ENCODE measurements around the gene LMTK2. TPM values are rescaled to one million over a fixed set of nuclear protein-coding genes. Genes with fewer than 3 reads are reported as not detected.

LMTK2 gene
- total and polyA plus RNA-seq, 2 experiments from 2014 or later, result 6.1 to 30.8 TPM

GRCh38 chr7:98232799-98233198 is 126.1 kb downstream of the LMTK2 start:
- H3K4me2 ChIP-seq, result no peak overlapping the region
- H3K36me3 Mint-ChIP-seq (ENCODE audit: low read depth), result no peaks in the 10 kb centered on the region

More at GRCh38 chr7:98232799-98233198, 126.1 kb downstream of the LMTK2 start:
- H3K4me3 Mint-ChIP-seq, result no peak overlapping the region
- no peak overlapping the region for H2AFZ ChIP-seq
- no peak overlapping the region for H3K4me3 ChIP-seq
- no peaks in the 10 kb centered on the region for H3K4me1 ChIP-seq (ENCODE audit: insufficient read depth)
- no peak overlapping the region for H3K27ac Mint-ChIP-seq
- peaks cover 9% of the 10 kb centered on the region for H3K27me3 Mint-ChIP-seq (ENCODE audit: insufficient read depth, low read depth, poor library complexity)
- DNase-seq (ENCODE audit: low spot score) (no peak), ATAC-seq (no peak)
- no peaks in the 10 kb centered on the region for H3K9me2 ChIP-seq (ENCODE audit: insufficient read depth)
- no peaks in the 10 kb centered on the region for H3F3A ChIP-seq (replicated peaks; ENCODE audit: low read depth)
- no peaks in the 10 kb centered on the region for H4K20me1 ChIP-seq (replicated peaks; ENCODE audit: insufficient read depth)
- H3K27me3 ChIP-seq (ENCODE audit: insufficient read depth), result no peaks in the 10 kb centered on the region
- H3K27ac ChIP-seq (ENCODE audit: low read depth), result no peak overlapping the region
- H3K79me2 ChIP-seq (replicated peaks; ENCODE audit: insufficient read depth), result no peaks in the 10 kb centered on the region
- H3K4me1 Mint-ChIP-seq, result no peaks in the 10 kb centered on the region
- H3K9me3 Mint-ChIP-seq, result no peaks in the 10 kb centered on the region
- no peaks in the 10 kb centered on the region for H3K36me3 ChIP-seq (ENCODE audit: insufficient read depth)
- no peak for TF ChIP-seq ZNF462 (CRISPR knock-in tag; IDR thresholded peaks at IDR 0.05)
- no peak for TF ChIP-seq EZH2phosphoT487 (IDR thresholded peaks at IDR 0.05; ENCODE audit: unreplicated experiment)
- TF ChIP-seq REST (IDR thresholded peaks at IDR 0.05; ENCODE audit: unreplicated experiment), result no peak
- no peak for TF ChIP-seq NANOG (IDR thresholded peaks at IDR 0.05; ENCODE audit: borderline replicate concordance)
- no peak for TF ChIP-seq ZNF114 (CRISPR knock-in tag; IDR thresholded peaks at IDR 0.05)
- TF ChIP-seq STAT1 (IDR thresholded peaks at IDR 0.05; ENCODE audit: unreplicated experiment), result no peak
- no peak for TF ChIP-seq JUNB (IDR thresholded peaks at IDR 0.05; ENCODE audit: unreplicated experiment)
- TF ChIP-seq ZNF331 (CRISPR knock-in tag; IDR thresholded peaks at IDR 0.05; ENCODE audit: low read depth), result no peak
- no peak for TF ChIP-seq POLR2AphosphoS5 (IDR thresholded peaks at IDR 0.05; ENCODE audit: low read depth)
